ENCODE data around the gene DYRK1A. TPM values are rescaled to one million over a fixed set of nuclear protein-coding genes. Genes with fewer than 3 reads are reported as not detected.

Gene DYRK1A
- total and polyA plus RNA-seq, 10 of the 15 experiments (the other 5 are each of a cell fraction or from before 2014, with no cell fraction given): 2.4 to 68.6 (median 30.7) TPM

DNA sequence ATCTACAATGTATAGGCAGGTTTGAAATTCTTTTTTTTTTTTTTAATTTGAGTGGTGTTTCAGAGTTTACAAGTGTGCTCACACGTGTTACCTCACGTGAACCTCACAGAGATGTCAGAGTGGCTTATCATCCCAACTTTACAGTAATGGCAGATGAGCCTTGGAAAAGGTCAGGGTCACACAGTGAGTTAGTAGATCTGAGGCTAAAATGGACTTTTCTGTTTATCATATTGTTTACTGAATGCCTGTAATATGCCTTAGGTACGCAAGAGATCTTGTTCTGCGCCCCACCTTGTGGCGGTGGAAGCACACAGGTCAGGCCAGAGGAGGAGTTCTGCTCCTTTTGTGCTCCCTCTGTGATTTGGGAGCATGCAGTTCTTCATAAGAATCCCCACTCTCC, 80.0 kb downstream of the DYRK1A start:
- Histone ChIP-seq H3K4me2 (ENCODE audit: control insufficient read depth, insufficient read depth) (no peak overlapping the region), H3K9me3 (replicated peaks; ENCODE audit: control insufficient read depth, insufficient read depth, low read length) (no peaks in the 10 kb centered on the region), H3K9ac (ENCODE audit: control insufficient read depth, insufficient read depth, low read length) (no peak overlapping the region), H4K20me1 (ENCODE audit: control insufficient read depth, insufficient read depth) (no peaks in the 10 kb centered on the region; the same call in 1 of the 2 replicates), H3K4me3 (no peak overlapping the region), H3K36me3 (ENCODE audit: control insufficient read depth in 2 of 2, insufficient read depth in 2 of 2, low read length in 1 of 2) (peaks cover 0 to 4% of the 10 kb centered on the region in 2 experiments), H3K79me2 (ENCODE audit: control insufficient read depth, insufficient read depth, low read length) (peaks cover 73% of the 10 kb centered on the region), H3K4me1 (ENCODE audit: control insufficient read depth, insufficient read depth, low read length) (no peaks in the 10 kb centered on the region), H3K27ac (ENCODE audit: control insufficient read depth, insufficient read depth) (no peak overlapping the region), H3K27me3 (replicated peaks in 1 of 2; ENCODE audit: control insufficient read depth in 2 of 2, insufficient read depth in 2 of 2, low read length in 1 of 2) (no peaks in the 10 kb centered on the region), H2AFZ (ENCODE audit: control insufficient read depth, low read depth, low read length) (no peak overlapping the region)
- intact Hi-C loops (cut with micrococcal nuclease; ENCODE audit: unreplicated experiment) (no loop called here), in situ Hi-C loops (cut with MboI) (no loop called here)
- ATAC-seq: no peak; the same call in 2 of the 3 replicates
- POLR2A ChIA-PET: interaction anchor here (0.6 kb wide), 1 partner anchor 286 kb away, joined by 3 read pairs; no protein-coding TSS in a partner anchor
- CTCF ChIA-PET: interaction anchor here (0.7 to 0.8 kb wide), 2 partner anchors 19 to 55 kb away, joined by 3 read pairs; no protein-coding TSS in a partner anchor
- RAD21 ChIA-PET (ENCODE audit: unreplicated experiment): no interaction called here
- SMC1A ChIA-PET (ENCODE audit: uncharacterized antibody, unreplicated experiment): interaction anchor here (1.2 kb wide), 1 partner anchor 8 kb away, joined by 3 read pairs; no protein-coding TSS in a partner anchor
- BruUV-seq (replicated peaks): no TSS peak
- no peak for FAIRE-seq
- DNase-seq (ENCODE audit: low read depth, low spot score): no peak
- WGBS (ENCODE audit: insufficient coverage, insufficient replicate concordance, low lambda C conversion rate, missing lambda C conversion rate): 95% methylated on average over 5 of the region's 5 CpGs
- TF ChIP-seq CBX5 (IDR thresholded peaks at IDR 0.05; ENCODE audit: low read depth) (no peak), BCL11A (IDR thresholded peaks at IDR 0.05; ENCODE audit: low read depth, low read length) (no peak), CEBPB (IDR thresholded peaks at IDR 0.05; ENCODE audit: borderline replicate concordance in 1 of 2, low read depth in 2 of 2, low read length in 2 of 2) (no peak), KLF5 (IDR thresholded peaks at IDR 0.05; ENCODE audit: partially characterized antibody) (no peak), POU2F2 (IDR thresholded peaks at IDR 0.05; ENCODE audit: borderline replicate concordance, low read depth, low read length) (no peak), HCFC1 (IDR thresholded peaks at IDR 0.05; ENCODE audit: low read length) (no peak), POLR2A (IDR thresholded peaks at IDR 0.05; ENCODE audit: low read depth, low read length) (no peak)
- TF ChIP-seq, protein P1, sequence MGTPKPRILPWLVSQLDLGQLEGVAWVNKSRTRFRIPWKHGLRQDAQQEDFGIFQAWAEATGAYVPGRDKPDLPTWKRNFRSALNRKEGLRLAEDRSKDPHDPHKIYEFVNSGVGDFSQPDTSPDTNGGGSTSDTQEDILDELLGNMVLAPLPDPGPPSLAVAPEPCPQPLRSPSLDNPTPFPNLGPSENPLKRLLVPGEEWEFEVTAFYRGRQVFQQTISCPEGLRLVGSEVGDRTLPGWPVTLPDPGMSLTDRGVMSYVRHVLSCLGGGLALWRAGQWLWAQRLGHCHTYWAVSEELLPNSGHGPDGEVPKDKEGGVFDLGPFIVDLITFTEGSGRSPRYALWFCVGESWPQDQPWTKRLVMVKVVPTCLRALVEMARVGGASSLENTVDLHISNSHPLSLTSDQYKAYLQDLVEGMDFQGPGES (IDR thresholded peaks at IDR 0.05): no peak
- TF ChIP-seq, protein P2, sequence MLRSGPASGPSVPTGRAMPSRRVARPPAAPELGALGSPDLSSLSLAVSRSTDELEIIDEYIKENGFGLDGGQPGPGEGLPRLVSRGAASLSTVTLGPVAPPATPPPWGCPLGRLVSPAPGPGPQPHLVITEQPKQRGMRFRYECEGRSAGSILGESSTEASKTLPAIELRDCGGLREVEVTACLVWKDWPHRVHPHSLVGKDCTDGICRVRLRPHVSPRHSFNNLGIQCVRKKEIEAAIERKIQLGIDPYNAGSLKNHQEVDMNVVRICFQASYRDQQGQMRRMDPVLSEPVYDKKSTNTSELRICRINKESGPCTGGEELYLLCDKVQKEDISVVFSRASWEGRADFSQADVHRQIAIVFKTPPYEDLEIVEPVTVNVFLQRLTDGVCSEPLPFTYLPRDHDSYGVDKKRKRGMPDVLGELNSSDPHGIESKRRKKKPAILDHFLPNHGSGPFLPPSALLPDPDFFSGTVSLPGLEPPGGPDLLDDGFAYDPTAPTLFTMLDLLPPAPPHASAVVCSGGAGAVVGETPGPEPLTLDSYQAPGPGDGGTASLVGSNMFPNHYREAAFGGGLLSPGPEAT (IDR thresholded peaks at IDR 0.05; ENCODE audit: low read depth): no peak
- TF ChIP-seq, protein P3, sequence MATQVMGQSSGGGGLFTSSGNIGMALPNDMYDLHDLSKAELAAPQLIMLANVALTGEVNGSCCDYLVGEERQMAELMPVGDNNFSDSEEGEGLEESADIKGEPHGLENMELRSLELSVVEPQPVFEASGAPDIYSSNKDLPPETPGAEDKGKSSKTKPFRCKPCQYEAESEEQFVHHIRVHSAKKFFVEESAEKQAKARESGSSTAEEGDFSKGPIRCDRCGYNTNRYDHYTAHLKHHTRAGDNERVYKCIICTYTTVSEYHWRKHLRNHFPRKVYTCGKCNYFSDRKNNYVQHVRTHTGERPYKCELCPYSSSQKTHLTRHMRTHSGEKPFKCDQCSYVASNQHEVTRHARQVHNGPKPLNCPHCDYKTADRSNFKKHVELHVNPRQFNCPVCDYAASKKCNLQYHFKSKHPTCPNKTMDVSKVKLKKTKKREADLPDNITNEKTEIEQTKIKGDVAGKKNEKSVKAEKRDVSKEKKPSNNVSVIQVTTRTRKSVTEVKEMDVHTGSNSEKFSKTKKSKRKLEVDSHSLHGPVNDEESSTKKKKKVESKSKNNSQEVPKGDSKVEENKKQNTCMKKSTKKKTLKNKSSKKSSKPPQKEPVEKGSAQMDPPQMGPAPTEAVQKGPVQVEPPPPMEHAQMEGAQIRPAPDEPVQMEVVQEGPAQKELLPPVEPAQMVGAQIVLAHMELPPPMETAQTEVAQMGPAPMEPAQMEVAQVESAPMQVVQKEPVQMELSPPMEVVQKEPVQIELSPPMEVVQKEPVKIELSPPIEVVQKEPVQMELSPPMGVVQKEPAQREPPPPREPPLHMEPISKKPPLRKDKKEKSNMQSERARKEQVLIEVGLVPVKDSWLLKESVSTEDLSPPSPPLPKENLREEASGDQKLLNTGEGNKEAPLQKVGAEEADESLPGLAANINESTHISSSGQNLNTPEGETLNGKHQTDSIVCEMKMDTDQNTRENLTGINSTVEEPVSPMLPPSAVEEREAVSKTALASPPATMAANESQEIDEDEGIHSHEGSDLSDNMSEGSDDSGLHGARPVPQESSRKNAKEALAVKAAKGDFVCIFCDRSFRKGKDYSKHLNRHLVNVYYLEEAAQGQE (IDR thresholded peaks at IDR 0.05; ENCODE audit: low read depth, low read length): no peak
- TF ChIP-seq, protein P4, sequence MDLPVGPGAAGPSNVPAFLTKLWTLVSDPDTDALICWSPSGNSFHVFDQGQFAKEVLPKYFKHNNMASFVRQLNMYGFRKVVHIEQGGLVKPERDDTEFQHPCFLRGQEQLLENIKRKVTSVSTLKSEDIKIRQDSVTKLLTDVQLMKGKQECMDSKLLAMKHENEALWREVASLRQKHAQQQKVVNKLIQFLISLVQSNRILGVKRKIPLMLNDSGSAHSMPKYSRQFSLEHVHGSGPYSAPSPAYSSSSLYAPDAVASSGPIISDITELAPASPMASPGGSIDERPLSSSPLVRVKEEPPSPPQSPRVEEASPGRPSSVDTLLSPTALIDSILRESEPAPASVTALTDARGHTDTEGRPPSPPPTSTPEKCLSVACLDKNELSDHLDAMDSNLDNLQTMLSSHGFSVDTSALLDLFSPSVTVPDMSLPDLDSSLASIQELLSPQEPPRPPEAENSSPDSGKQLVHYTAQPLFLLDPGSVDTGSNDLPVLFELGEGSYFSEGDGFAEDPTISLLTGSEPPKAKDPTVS (IDR thresholded peaks at IDR 0.05; ENCODE audit: low read depth, low read length): no peak
- TF ChIP-seq, protein P5, sequence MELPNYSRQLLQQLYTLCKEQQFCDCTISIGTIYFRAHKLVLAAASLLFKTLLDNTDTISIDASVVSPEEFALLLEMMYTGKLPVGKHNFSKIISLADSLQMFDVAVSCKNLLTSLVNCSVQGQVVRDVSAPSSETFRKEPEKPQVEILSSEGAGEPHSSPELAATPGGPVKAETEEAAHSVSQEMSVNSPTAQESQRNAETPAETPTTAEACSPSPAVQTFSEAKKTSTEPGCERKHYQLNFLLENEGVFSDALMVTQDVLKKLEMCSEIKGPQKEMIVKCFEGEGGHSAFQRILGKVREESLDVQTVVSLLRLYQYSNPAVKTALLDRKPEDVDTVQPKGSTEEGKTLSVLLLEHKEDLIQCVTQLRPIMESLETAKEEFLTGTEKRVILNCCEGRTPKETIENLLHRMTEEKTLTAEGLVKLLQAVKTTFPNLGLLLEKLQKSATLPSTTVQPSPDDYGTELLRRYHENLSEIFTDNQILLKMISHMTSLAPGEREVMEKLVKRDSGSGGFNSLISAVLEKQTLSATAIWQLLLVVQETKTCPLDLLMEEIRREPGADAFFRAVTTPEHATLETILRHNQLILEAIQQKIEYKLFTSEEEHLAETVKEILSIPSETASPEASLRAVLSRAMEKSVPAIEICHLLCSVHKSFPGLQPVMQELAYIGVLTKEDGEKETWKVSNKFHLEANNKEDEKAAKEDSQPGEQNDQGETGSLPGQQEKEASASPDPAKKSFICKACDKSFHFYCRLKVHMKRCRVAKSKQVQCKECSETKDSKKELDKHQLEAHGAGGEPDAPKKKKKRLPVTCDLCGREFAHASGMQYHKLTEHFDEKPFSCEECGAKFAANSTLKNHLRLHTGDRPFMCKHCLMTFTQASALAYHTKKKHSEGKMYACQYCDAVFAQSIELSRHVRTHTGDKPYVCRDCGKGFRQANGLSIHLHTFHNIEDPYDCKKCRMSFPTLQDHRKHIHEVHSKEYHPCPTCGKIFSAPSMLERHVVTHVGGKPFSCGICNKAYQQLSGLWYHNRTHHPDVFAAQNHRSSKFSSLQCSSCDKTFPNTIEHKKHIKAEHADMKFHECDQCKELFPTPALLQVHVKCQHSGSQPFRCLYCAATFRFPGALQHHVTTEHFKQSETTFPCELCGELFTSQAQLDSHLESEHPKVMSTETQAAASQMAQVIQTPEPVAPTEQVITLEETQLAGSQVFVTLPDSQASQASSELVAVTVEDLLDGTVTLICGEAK (IDR thresholded peaks at IDR 0.05; ENCODE audit: borderline replicate concordance): no peak

All from GM12878 (cell line).